NCI-H146 treated with DMSO at 0.1 percent for 48 hours (cell line): ENCODE results near the gene HOXA1.

Experiments
- DNase-seq: peaks from one replicate; lab custom pipeline; 2025; ENCODE audit not compliant: unreplicated experiment; lab: John Stamatoyannopoulos, UW

The HOXA1 gene

GRCh38 chr7:27093184-27093895 is 2.5 kb downstream of the HOXA1 start:
- no peak for DNase-seq

GRCh38 chr7:27092819-27093110 is 3.0 kb downstream of the HOXA1 start:
- no peak for DNase-seq

GRCh38 chr7:27091941-27092818 is 3.6 kb downstream of the HOXA1 start:
- no peak for DNase-seq

- no peak for DNase-seq
Observed at GRCh38 chr7:27091105-27091504, 4.7 kb downstream of the HOXA1 start.

GRCh38 chr7:27088002-27088922 is 7.5 kb downstream of the HOXA1 start:
- no peak for DNase-seq

GRCh38 chr7:27083646-27084045 is 12.2 kb downstream of the HOXA1 start:
- DNase-seq, result no peak

- no peak for DNase-seq
Observed at GRCh38 chr7:27082171-27082570, 13.6 kb downstream of the HOXA1 start.

- no peak for DNase-seq
Observed at GRCh38 chr7:27080844-27081436, 14.9 kb downstream of the HOXA1 start.

GRCh38 chr7:27079234-27079975 is 16.4 kb downstream of the HOXA1 start:
- DNase-seq, result no peak

- no peak for DNase-seq
Observed at GRCh38 chr7:27078616-27079233, 17.1 kb downstream of the HOXA1 start.

GRCh38 chr7:27073076-27073475 is 22.7 kb downstream of the HOXA1 start:
- DNase-seq, result no peak

- no peak for DNase-seq
Observed at GRCh38 chr7:27071622-27072390, 24.0 kb downstream of the HOXA1 start.

- no peak for DNase-seq
Observed at GRCh38 chr7:27068259-27068658, 27.5 kb downstream of the HOXA1 start.

- no peak for DNase-seq
Observed at GRCh38 chr7:27066148-27066547, 29.7 kb downstream of the HOXA1 start.

- no peak for DNase-seq
Observed at GRCh38 chr7:27065709-27066108, 30.1 kb downstream of the HOXA1 start.

- DNase-seq, result no peak
Observed at GRCh38 chr7:27064661-27065060, 31.1 kb downstream of the HOXA1 start.

GRCh38 chr7:27064159-27064558 is 31.6 kb downstream of the HOXA1 start:
- no peak for DNase-seq

GRCh38 chr7:27062946-27063345 is 32.9 kb downstream of the HOXA1 start:
- no peak for DNase-seq

GRCh38 chr7:27053153-27053552 is 42.6 kb downstream of the HOXA1 start:
- no peak for DNase-seq
